ENCODE data around the gene HOMER2. TPM values are rescaled to one million over a fixed set of nuclear protein-coding genes. Genes with fewer than 3 reads are reported as not detected.
A peak's percentile ranks its signal among the peaks of the same experiment; 100 is the strongest.
"Not testable (repeated sequence)": the region's sequence is repeated elsewhere in the genome, so short reads cannot be mapped to it uniquely, and the experiment has no call there.

HOMER2 gene
- total RNA-seq, 1 donor from 2014 or later, result 21.3 TPM

DNA sequence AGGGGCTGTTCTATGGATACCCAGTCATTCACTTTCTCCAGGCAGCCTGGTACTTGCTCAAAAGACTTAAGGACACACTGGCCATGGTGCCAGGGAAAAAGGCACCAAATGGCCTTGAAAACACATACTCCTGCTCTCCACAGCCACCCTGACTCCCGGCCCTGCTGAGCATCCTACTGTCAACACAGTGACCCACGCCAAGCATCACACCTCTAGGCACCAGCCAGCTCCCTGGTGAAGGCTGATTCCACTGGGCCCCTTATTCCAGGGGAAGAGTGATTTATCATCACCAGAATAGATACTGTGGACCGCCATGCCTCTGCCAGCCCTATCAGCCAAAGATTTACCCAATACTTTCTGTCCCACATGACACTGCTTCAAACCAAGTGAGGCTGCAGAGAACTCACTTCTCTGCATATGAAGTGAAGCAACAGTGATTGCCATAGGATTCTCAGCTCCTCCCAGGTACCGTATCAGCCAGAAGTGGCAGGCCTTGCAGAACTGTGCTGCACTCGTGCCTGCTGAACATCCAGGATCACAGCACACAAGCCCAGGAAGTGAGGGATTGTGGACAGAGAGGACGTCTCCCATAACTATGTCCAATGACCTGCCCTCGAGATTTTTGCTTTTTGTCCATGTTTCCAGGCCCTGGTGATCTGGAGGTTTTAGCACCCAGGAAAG is 79.4 kb downstream of the HOMER2 start:
- no peaks in the 10 kb centered on the region for H3K4me1 Mint-ChIP-seq (ENCODE audit: low read depth)
- H3K9me3 Mint-ChIP-seq, result no peaks in the 10 kb centered on the region
- no peak for DNase-seq (ENCODE audit: low spot score)
- no peaks in the 10 kb centered on the region for H3K36me3 Mint-ChIP-seq (ENCODE audit: low read depth)
- no peak overlapping the region for H3K4me3 Mint-ChIP-seq
- no peak overlapping the region for H3K27ac Mint-ChIP-seq
- intact Hi-C loops (cut with micrococcal nuclease), result no loop called here
- peaks cover 15% of the 10 kb centered on the region for H3K27me3 Mint-ChIP-seq (ENCODE audit: insufficient read depth)

DNA sequence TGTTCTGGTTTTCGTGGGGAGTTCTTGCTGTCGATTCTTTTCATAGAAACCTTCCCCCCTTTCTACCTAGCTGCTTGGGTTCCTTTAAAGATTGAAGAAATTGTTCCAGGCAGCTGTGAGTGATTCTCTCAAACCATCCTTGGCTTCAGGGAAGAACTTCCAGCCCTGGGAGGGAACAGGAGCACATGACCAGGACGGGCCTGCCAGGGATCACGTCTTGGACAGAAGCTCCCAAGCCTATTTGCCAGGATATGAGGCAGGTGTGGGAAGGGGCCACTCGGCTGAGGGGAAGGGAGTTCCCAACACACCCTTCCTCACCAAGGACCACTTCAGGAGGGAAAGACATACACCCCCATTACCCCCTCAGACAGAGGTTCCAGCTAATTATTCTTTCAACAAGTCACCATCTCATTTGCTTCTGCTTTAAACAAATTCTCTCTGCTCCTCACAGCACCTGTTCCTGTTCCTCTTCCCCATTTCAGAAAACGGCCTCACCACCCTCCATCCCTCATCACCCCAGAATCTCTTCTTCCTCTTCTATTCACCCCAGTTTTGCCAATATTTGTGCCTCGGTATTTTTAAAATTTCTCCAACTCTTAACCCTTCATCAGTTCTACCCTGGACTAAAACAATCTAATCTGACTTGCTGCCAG is 80.6 kb downstream of the HOMER2 start:
- H3K4me1 Mint-ChIP-seq (ENCODE audit: low read depth), result no peaks in the 10 kb centered on the region
- H3K27me3 Mint-ChIP-seq (ENCODE audit: insufficient read depth), result peaks cover 15% of the 10 kb centered on the region
- no peaks in the 10 kb centered on the region for H3K9me3 Mint-ChIP-seq
- no peak overlapping the region for H3K4me3 Mint-ChIP-seq
- no peaks in the 10 kb centered on the region for H3K36me3 Mint-ChIP-seq (ENCODE audit: low read depth)
- intact Hi-C loops (cut with micrococcal nuclease), result no loop called here
- DNase-seq (ENCODE audit: low spot score), result no peak
- H3K27ac Mint-ChIP-seq, result no peak overlapping the region

DNA sequence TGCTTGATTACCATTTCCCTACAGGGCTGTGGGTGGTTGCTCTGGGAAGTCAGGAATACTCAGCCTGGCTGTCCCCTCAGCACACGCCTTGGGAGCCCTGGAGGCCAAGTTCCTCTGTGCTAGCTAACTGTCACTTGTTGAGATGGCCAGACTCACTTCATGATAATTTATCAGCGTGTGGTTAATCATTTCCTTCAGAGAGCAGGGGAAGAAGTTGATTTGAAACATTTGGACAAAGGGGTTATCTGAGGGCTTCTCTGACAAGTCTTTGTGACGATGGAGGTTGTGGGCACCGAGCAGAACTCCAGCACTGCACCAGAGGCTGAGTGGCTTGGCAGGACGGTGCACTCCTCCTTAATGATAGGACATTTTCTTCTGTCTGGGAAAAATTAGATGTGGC is 81.2 kb downstream of the HOMER2 start:
- intact Hi-C loops (cut with micrococcal nuclease), result no loop called here
- Mint-ChIP-seq H3K27me3 (ENCODE audit: insufficient read depth) (peaks cover 15% of the 10 kb centered on the region), H3K9me3 (no peaks in the 10 kb centered on the region), H3K36me3 (ENCODE audit: low read depth) (no peaks in the 10 kb centered on the region), H3K4me1 (ENCODE audit: low read depth) (no peaks in the 10 kb centered on the region), H3K4me3 (no peak overlapping the region), H3K27ac (no peak overlapping the region)
- no peak for DNase-seq (ENCODE audit: low spot score)

DNA sequence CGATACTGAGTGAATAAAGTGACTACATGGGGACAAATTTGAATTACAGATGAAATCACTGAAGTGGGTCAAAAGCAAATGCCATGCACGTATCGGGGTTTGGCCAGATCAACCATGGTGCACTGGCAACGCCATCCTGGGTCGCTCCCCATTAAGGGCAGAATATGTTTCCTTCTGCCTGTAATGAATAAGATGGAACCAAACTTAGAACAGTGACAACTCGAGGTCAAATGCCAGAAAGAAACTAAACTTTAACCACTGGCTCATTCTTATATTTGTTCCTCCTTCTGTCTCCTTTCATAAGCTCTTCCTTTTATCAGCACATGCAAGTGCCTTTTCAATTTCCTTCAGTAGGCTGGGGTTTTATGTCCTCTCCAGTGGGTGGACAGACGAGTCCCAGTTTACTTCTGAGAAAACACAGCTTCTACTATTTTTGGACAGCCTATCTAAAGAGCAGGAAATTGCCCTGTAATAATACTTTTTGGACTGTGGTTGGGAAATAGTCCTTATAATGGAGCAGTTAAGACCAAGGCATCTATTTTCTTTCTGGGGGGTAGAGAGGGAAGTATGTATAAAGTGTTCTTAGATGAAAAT is 81.7 kb downstream of the HOMER2 start:
- Mint-ChIP-seq H3K4me1 (ENCODE audit: low read depth) (no peaks in the 10 kb centered on the region), H3K27me3 (ENCODE audit: insufficient read depth) (peaks cover 15% of the 10 kb centered on the region), H3K9me3 (no peaks in the 10 kb centered on the region), H3K36me3 (ENCODE audit: low read depth) (no peaks in the 10 kb centered on the region), H3K4me3 (no peak overlapping the region), H3K27ac (no peak overlapping the region)
- intact Hi-C loops (cut with micrococcal nuclease), result no loop called here
- DNase-seq (ENCODE audit: low spot score), result no peak

DNA sequence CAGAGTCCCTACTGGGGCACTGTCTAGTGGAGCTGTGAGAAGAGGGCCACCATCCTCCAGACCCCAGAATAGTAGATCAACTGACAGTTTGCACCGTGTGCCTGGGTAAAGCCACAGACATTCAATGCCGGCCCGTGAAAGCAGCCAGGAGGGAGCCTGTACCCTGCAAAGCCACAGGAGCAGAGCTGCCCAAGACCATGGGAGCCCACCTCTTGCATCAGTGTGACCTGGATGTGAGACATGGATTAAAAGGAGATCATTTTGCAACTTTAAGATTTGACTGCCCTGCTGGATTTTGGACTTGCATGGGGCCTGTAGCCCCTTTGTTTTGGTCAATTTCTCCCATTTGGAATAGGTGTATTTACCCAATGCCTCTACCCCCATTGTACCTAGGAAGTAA is 86.5 kb downstream of the HOMER2 start:
- H3K36me3 Mint-ChIP-seq (ENCODE audit: low read depth); DNase-seq (ENCODE audit: low spot score); H3K27ac Mint-ChIP-seq; intact Hi-C loops (cut with micrococcal nuclease); H3K4me1 Mint-ChIP-seq (ENCODE audit: low read depth); H3K4me3 Mint-ChIP-seq; H3K9me3 Mint-ChIP-seq: not testable (repeated sequence)
- peaks cover 13% of the 10 kb centered on the region for H3K27me3 Mint-ChIP-seq (ENCODE audit: insufficient read depth)

DNA sequence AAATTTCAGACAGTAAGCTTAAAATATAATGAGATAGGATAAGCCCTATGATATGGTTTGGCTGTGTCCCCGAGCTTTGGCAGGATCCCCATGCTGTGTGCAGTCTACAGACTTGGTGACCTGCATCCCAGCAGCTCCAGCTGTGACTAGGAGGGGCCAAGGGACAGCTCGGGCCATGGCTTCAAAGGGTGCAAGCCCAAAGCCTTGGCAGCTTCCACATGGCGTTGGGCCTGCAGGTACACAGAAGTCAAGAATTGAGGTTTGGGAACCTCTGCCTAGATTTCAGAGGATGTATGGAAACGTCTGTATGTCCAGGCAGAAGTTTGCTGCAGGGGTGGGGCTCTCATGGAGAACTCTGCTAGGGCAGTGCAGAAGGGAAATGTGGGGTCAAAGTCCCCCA is 86.9 kb downstream of the HOMER2 start:
- H3K27ac Mint-ChIP-seq; DNase-seq (ENCODE audit: low spot score); H3K4me3 Mint-ChIP-seq; intact Hi-C loops (cut with micrococcal nuclease); H3K4me1 Mint-ChIP-seq (ENCODE audit: low read depth); H3K27me3 Mint-ChIP-seq (ENCODE audit: insufficient read depth); H3K9me3 Mint-ChIP-seq; H3K36me3 Mint-ChIP-seq (ENCODE audit: low read depth): not testable (repeated sequence)

DNA sequence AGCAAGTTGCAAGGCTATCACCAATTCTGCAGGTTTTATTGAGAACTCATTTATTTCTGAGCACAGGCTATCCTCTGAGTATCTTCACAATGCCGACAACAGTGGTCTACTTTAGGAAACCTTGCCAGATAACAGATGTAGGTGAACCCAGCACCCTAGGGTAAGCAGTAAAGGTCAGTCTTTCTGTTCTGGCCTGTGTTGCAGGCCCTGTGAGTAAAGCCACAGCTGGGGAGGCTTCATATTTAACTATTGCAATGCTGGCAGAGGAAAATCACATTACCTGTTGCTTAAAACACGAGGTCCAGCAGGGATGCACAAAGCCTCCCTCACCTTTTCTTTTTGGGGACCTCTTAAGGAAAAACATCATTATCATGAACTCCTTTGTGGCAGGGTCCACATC is 87.6 kb downstream of the HOMER2 start:
- intact Hi-C loops (cut with micrococcal nuclease), result no loop called here
- Mint-ChIP-seq H3K27ac (no peak overlapping the region), H3K9me3 (no peaks in the 10 kb centered on the region), H3K36me3 (ENCODE audit: low read depth) (no peaks in the 10 kb centered on the region), H3K4me3 (no peak overlapping the region), H3K27me3 (ENCODE audit: insufficient read depth) (peaks cover 9% of the 10 kb centered on the region), H3K4me1 (ENCODE audit: low read depth) (no peaks in the 10 kb centered on the region)
- no peak for DNase-seq (ENCODE audit: low spot score)

DNA sequence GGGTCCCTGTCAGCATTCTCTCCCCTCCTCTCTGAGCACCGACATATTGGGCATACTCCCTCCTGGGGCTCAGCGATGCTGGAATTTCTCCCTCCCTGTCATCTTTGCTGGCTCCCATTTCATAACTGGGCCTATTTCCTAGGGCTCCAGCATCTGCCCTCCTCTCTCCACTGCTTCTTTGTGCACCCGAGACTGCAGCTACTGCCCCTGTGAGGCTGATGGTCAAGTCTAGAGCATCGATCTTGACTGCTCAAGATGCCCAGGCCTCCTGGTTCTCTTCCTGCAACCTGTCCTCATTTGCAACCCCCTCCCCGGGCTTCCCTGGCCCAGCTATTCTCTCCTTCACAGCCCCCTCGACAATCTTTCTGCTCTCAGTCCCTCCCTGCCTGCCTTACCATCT is 89.6 kb downstream of the HOMER2 start:
- no peak overlapping the region for H3K4me3 Mint-ChIP-seq
- H3K36me3 Mint-ChIP-seq (ENCODE audit: low read depth), result no peaks in the 10 kb centered on the region
- no peak overlapping the region for H3K27ac Mint-ChIP-seq
- no peak for DNase-seq (ENCODE audit: low spot score)
- H3K9me3 Mint-ChIP-seq, result no peaks in the 10 kb centered on the region
- intact Hi-C loops (cut with micrococcal nuclease), result no loop called here
- H3K4me1 Mint-ChIP-seq (ENCODE audit: low read depth), result no peaks in the 10 kb centered on the region
- peaks cover 9% of the 10 kb centered on the region for H3K27me3 Mint-ChIP-seq (ENCODE audit: insufficient read depth)

DNA sequence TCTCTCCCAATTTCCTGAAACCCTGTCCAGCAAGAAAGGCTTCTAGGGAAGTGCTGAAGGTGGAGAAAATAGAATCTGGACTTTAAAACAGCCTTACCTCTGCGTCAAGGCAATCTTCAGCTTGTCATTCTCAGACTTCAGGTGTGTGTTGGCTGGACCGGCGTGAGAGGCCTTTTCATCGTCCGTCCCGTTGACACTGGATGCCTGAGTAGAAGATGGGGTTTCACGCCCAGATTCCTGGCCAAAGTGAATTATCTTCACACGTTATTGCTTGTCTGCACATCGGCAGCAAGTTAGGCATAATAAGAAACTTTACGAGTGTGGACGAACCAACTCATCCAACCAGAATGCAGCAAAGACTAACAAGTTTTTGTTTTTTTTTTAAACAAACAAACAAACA is 93.6 kb downstream of the HOMER2 start:
- intact Hi-C loops (cut with micrococcal nuclease), result no loop called here
- no peak overlapping the region for H3K27ac Mint-ChIP-seq
- no peaks in the 10 kb centered on the region for H3K36me3 Mint-ChIP-seq (ENCODE audit: low read depth)
- H3K4me1 Mint-ChIP-seq (ENCODE audit: low read depth), result no peaks in the 10 kb centered on the region
- H3K27me3 Mint-ChIP-seq (ENCODE audit: insufficient read depth), result peaks cover 6% of the 10 kb centered on the region
- H3K4me3 Mint-ChIP-seq, result no peak overlapping the region
- no peak for DNase-seq (ENCODE audit: low spot score)
- H3K9me3 Mint-ChIP-seq, result no peaks in the 10 kb centered on the region

DNA sequence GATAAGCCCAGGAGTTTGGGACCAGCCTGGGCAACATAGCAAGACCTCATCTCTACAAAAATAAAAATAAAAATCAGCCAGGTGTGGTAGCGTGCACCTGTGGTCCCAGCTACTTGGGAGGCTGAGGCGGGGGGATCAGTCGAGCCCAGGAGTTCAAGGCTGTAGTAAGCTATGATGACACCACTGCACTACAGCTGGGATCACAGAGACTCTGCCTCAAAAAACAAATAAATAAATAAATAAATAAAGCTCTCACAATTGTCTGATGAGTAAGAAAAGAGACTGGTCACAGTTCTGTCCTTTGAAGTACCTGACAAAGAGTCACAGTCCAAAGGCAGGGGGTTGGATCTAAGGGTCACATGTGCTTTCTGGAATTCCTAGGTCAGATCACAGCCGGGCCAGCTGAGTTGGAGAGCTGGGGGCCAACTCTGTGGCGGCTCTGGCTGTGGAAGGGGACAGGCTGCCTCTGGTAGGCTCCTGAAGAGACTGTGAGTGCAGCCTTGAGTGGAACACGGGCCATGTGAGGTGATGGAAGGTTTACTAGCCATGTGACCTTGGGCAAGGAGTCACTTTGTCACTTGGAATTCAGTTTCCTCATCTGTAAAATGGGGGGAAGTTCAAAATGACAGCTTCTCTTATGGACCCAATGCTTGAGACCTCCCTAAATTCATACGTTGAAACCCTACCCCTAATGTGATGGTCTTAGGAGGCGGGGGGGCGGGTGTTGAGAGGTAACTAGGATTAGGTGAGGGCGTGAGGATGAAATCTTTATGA is 95.9 kb downstream of the HOMER2 start:
- H3K4me1 Mint-ChIP-seq (ENCODE audit: low read depth), result no peaks in the 10 kb centered on the region
- intact Hi-C loops (cut with micrococcal nuclease), result no loop called here
- H3K36me3 Mint-ChIP-seq (ENCODE audit: low read depth), result no peaks in the 10 kb centered on the region
- peak overlapping the region; percentile 55 for H3K27ac Mint-ChIP-seq
- H3K27me3 Mint-ChIP-seq (ENCODE audit: insufficient read depth), result no peaks in the 10 kb centered on the region
- DNase-seq (ENCODE audit: low spot score), result no peak
- H3K9me3 Mint-ChIP-seq, result no peaks in the 10 kb centered on the region
- H3K4me3 Mint-ChIP-seq, result no peak overlapping the region

DNA sequence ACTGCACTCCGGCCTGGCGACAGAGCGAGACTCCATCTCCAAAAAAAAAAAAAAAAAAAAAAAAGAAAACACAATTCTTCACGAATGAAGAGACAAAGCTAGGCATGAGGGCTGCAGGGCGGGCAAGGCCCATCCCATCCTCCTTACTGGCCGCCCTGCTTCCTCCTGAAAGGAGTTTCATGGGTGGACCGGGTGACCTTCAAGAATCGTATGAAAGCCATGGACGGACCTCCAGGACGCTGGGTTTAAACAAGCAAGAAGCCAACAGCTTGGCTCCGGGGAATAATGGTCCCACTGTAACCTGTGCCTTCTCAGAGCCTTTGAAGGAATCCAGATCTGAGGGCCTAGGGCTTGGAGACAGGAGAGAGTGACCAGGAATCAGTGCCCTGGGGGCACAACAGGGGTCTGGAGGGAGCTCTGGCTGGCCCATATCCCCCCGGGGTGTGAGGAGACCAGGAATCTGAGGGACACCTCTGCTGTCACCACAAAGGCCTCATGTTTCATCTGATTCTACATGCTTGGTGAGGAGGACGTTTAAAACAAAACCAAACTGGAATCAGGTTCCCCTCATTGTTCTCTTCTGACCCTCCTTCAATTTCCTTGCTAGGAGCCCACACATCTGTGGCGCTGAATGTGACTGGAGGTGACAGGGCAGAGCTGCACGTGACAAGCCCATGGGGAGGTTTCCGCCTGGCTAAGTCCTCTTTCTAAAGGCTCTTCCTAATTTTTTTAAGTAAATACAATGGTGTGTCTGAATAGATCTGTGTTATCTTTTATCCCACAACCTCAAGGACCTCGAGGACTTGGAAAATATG is 97.0 kb downstream of the HOMER2 start:
- H3K27ac Mint-ChIP-seq, result no peak overlapping the region
- DNase-seq (ENCODE audit: low spot score), result no peak

DNA sequence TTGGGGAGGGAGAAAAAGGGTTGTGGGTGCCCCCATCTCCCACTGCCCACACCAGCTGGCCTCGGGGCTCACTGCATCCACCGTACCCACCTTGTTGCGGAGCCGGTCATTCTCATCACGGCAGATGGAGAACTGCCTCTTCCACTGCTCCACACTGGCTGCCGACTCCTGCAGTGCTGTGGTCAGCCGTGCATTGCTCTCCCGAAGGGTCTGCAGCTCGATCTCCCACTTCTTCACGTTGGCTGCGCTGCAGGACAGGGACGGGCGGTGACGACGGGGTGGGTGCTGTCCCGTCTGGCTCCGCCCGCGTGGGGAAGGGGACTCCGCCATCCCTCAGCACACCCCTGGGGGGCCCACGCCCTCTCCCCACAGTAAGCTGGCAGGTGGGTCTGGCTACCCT is 98.0 kb downstream of the HOMER2 start:
- no peak overlapping the region for H3K27ac Mint-ChIP-seq
- no peaks in the 10 kb centered on the region for H3K9me3 Mint-ChIP-seq
- H3K4me1 Mint-ChIP-seq (ENCODE audit: low read depth), result peaks cover 5% of the 10 kb centered on the region
- DNase-seq (ENCODE audit: low spot score), result no peak
- H3K27me3 Mint-ChIP-seq (ENCODE audit: insufficient read depth), result no peaks in the 10 kb centered on the region
- H3K36me3 Mint-ChIP-seq (ENCODE audit: low read depth), result no peaks in the 10 kb centered on the region
- intact Hi-C loops (cut with micrococcal nuclease), result no loop called here
- no peak overlapping the region for H3K4me3 Mint-ChIP-seq

More for the DNA sequence above, 97.0 kb downstream of the HOMER2 start:
- H3K9me3 Mint-ChIP-seq, result no peaks in the 10 kb centered on the region
- H3K27me3 Mint-ChIP-seq (ENCODE audit: insufficient read depth), result no peaks in the 10 kb centered on the region
- intact Hi-C loops (cut with micrococcal nuclease), result no loop called here
- no peaks in the 10 kb centered on the region for H3K4me1 Mint-ChIP-seq (ENCODE audit: low read depth)
- H3K36me3 Mint-ChIP-seq (ENCODE audit: low read depth), result no peaks in the 10 kb centered on the region
- no peak overlapping the region for H3K4me3 Mint-ChIP-seq
